ENCODE data around the gene SYP.
"Not testable (repeated sequence)": the region's sequence is repeated elsewhere in the genome, so short reads cannot be mapped to it uniquely, and the experiment has no call there.

SYP gene

DNA sequence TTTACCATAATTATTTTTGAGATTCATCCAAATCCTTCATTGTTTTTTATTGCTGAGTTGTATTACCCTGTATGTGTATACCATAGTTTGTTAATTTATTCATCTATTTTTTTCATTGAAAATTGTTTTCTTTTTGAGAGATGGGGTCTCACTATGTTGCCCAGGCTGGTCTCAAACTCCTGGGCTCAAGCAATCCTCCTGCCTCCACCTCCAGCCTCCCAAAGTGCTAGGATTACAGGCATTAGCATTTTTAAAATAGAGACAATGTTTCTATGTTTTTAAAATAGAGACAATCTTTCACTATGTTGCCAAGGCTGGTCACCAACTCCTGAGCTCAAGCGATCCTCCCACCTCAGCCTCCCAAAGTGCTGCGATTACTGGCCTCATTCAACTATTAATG lies 39.1 kb downstream of the SYP start:
- TF ChIP-seq, protein P1, sequence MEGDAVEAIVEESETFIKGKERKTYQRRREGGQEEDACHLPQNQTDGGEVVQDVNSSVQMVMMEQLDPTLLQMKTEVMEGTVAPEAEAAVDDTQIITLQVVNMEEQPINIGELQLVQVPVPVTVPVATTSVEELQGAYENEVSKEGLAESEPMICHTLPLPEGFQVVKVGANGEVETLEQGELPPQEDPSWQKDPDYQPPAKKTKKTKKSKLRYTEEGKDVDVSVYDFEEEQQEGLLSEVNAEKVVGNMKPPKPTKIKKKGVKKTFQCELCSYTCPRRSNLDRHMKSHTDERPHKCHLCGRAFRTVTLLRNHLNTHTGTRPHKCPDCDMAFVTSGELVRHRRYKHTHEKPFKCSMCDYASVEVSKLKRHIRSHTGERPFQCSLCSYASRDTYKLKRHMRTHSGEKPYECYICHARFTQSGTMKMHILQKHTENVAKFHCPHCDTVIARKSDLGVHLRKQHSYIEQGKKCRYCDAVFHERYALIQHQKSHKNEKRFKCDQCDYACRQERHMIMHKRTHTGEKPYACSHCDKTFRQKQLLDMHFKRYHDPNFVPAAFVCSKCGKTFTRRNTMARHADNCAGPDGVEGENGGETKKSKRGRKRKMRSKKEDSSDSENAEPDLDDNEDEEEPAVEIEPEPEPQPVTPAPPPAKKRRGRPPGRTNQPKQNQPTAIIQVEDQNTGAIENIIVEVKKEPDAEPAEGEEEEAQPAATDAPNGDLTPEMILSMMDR (IDR thresholded peaks at IDR 0.05; ENCODE audit: extremely low read depth, missing control alignments) = no peak
- DNase-seq (ENCODE audit: low spot score) = no peak

DNA sequence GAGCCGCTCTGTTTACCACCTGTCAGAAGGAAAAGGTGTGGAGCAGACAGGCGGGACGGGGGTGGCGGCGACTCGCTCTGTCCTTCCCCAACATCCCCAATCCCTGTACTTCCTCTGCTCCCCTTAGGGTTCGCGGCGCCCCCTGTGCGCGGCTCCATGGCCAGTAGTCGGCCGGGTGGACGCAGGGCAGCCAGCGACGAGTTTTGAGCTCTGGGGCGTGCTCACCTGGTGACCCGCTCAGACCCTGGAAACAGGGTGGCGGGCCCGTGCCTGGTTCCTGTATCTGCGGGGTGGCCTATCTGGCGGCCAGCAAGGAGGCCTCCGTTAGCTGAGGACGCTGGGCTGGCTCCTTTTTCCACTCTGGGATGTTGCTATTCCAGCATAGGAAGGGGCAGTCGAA lies 42.8 kb downstream of the SYP start:
- DNase-seq (ENCODE audit: low spot score) = no peak
- TF ChIP-seq, protein P1 (IDR thresholded peaks at IDR 0.05; ENCODE audit: extremely low read depth, missing control alignments) = no peak

DNA sequence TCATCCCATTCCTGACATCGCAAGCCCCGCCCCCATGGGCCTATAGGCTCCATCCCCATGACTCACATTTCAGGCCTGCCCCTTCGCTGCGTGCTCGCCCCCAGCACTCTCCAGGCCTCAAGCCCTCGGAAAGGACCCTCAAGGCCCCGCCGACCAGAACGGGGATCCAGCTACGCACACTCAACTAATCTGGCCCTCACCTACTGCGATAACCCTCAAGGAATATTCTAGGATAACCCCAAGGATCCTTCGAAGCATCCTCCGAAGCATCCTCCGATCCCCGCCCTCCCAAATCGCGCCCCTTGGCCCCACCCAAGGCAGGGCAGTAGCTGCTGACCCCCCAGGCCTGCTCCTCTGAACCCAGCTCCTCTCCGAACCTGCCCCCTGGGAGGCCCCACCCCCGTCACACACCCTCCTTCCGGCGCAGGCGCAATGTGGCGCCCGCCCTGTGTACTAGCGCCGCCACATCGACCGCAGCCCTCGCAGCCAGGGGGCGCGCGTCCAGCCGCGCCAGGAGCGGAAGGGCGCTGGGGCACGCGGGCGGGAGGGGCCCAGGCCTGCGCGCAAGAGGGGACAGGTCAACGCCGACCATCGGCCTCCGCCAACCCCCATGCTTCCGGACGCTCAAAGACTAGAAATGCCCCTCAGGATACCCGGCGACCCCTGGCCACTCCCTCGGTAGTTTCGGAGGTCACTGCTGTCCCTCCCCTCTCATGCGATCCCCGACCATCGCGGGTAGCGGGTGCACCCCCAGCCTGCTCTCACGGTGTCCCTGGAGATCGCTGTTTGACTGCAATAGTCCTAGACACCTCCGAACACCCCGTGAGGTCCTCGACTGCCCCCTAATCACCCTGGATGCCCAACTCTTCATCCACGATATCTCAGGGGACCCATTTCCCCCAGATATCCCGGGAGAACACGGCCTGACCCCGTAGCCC lies 43.8 kb downstream of the SYP start:
- TF ChIP-seq, protein P1 (IDR thresholded peaks at IDR 0.05; ENCODE audit: extremely low read depth, missing control alignments) = peak; percentile 53
- peak; percentile 87 for DNase-seq (ENCODE audit: low spot score)

DNA sequence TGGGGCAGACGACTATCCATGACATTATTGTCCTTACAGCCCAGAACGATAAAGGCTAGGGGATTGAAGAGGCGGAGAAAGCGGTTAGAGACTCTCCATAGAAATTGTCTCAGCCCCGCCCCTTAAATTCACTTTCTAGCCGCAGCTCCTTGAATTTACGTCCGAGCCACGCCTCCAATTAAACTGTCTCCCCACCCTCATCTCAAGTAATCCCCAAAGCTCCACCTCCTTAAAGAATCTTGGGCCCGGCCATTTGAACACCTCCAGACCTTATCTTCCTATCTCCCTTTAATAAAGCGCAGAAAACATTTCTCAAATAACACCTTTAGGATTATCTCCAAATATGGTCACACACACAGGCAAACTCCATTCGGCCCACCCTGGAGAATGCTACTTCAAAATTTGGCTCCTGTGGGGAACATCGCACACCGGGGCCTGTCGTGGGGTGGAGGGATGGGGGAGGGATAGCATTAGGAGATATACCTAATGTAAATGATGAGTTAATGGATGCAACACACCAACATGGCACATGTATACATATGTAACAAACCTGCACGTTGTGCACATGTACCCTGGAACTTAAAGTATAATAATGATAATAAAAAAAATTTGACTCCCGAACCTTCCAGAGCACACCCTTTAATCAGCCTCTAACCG lies 44.6 kb downstream of the SYP start:
- TF ChIP-seq, protein P1 (IDR thresholded peaks at IDR 0.05; ENCODE audit: extremely low read depth, missing control alignments) = no peak
- DNase-seq (ENCODE audit: low spot score) = peak; percentile 47

DNA sequence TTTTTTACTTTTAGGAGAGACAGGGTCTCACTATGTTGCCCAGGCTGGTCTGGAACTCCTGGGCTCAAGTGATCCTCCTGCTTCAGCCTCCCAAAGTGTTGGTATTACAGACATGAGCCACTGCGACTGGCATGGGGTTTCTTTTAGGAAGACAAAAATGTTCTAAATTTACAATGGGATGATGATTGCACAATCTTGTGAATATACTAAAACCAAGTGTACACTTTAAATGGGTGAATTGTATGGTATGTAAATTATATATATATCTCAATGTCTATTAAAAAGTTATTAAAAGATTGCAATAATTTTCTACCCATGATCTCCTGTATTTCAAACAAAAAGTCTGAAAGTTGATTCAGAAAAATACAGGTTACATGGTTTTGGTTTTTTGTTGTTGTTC lies 46.5 kb downstream of the SYP start:
- TF ChIP-seq, protein P1 (IDR thresholded peaks at IDR 0.05; ENCODE audit: extremely low read depth, missing control alignments) = no peak
- no peak for DNase-seq (ENCODE audit: low spot score)

DNA sequence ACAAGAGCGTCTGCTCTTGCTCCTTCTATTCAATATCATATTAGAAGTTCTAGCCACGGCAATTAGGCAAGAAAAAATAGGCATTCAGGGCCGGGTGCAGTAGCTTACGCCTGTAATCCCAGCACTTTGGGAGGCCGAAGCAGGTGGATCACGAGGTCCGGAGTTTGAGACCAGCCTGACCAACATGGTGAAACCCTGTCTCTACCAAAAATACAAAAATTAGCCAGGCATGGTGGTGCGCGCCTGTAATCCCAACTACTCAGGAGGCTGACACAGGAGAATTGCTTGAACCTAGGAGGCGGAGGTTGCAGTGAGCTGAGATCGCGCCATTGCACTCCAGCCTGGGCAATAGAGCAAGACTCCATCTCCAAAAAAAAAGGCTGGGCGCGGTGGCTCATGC lies 50.7 kb downstream of the SYP start:
- not testable (repeated sequence) for DNase-seq (ENCODE audit: low spot score)

DNA sequence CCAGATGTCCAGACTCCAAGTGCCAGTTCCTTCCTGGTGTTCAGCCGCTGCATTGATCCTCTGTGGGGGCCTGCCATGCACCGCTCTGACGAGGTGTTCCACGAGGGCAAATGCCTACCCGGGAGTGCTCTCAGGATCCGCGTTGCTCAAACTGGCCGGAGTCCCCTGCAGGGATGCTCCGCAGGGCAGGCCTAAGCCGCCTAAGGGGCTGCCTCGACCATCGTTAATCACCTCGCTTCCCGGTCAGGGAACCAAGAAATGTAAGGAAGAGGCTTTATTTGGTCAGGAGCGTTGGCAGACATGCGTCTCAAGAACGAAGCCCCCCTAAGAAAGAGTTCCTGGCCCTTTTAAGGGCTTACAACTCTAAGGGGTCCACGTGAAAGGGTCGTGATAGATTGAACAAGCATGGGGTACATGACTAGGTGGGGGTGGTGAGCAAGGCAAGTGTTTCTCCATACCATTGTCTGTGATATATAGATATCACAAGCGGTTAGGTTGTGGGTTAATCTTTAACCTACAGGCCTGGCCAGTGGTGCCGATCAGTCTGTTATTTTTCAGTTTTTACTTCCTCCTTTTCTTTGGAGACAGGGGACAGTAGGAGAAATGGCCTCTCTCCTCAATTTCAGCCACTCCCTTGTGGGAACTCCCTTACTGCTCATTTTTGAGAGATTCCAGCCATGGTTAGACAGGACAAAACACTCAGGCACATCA lies 51.4 kb downstream of the SYP start:
- DNase-seq (ENCODE audit: low spot score) = not testable (repeated sequence)

DNA sequence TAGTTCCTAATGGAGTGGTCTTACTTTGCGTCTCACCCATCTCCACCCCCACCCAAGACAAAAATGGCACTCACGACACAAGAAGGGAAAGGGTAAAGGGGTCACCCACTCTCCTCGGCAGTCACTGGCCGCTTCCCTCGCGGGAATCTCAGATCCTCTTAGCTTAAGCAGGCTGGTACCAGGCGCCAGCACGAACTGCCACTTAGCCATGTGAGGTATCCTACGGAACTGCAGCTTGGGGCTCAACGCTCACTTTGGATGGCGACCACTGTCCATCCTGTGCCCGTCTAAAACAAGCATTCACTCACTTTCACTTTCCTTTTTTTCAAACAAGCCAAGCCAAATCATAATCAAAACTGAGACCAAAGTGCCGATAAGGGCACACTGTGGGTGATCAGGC lies 52.1 kb downstream of the SYP start:
- TF ChIP-seq, protein P1 (IDR thresholded peaks at IDR 0.05; ENCODE audit: extremely low read depth, missing control alignments) = no peak
- DNase-seq (ENCODE audit: low spot score) = no peak

Data from GM20000 (cell line).